Mesothelial cell of epicardium (in vitro differentiated cells): ENCODE data around the gene SAGE1. TPM values are rescaled to one million over a fixed set of nuclear protein-coding genes. Genes with fewer than 3 reads are reported as not detected.

ENCODE experiments used
- DNase-seq, 2 experiments: peaks; one replicate each; pipeline ENCODE4 v3.0.0; 2021; ENCODE audit warnings: low spot score in 2 of 2; ENCODE audit not compliant: unreplicated experiment in 2 of 2
- H3K27ac Mint-ChIP-seq: 2 replicates; pipeline ENCODE4 v1.8.0; 2021; ENCODE audit warnings: mixed read lengths
- H3K27me3 Mint-ChIP-seq: 2 replicates; pipeline ENCODE4 v1.8.0; 2021; ENCODE audit warnings: low read depth, mixed read lengths
- H3K36me3 Mint-ChIP-seq: 2 replicates; pipeline ENCODE4 v1.8.0; 2021; ENCODE audit warnings: mixed read lengths
- H3K4me1 Mint-ChIP-seq: 2 replicates; pipeline ENCODE4 v1.8.0; 2021; ENCODE audit warnings: mixed read lengths
- H3K4me3 Mint-ChIP-seq: 2 replicates; pipeline ENCODE4 v1.8.0; 2021; ENCODE audit warnings: mild to moderate bottlenecking, moderate library complexity, mixed read lengths
- H3K9me3 Mint-ChIP-seq: 2 replicates; pipeline ENCODE4 v1.8.0; 2021; ENCODE audit warnings: mixed read lengths
- total RNA-seq: library from RNA; stranded (reverse); gene quantifications from 3 replicates; pipeline ENCODE4 v1.2.1, GENCODE V29; 2021
- TF ChIP-seq, protein P1 (sequence below): fragments of 200-600 bp; sonication (generic); IDR thresholded peaks from one replicate; pipeline ENCODE4 v1.5.0; 2021; ENCODE audit warnings: antibody characterized with exemption; ENCODE audit not compliant: unreplicated experiment

The SAGE1 gene
- total RNA-seq, 1 donor from 2014 or later, result not detected

DNA sequence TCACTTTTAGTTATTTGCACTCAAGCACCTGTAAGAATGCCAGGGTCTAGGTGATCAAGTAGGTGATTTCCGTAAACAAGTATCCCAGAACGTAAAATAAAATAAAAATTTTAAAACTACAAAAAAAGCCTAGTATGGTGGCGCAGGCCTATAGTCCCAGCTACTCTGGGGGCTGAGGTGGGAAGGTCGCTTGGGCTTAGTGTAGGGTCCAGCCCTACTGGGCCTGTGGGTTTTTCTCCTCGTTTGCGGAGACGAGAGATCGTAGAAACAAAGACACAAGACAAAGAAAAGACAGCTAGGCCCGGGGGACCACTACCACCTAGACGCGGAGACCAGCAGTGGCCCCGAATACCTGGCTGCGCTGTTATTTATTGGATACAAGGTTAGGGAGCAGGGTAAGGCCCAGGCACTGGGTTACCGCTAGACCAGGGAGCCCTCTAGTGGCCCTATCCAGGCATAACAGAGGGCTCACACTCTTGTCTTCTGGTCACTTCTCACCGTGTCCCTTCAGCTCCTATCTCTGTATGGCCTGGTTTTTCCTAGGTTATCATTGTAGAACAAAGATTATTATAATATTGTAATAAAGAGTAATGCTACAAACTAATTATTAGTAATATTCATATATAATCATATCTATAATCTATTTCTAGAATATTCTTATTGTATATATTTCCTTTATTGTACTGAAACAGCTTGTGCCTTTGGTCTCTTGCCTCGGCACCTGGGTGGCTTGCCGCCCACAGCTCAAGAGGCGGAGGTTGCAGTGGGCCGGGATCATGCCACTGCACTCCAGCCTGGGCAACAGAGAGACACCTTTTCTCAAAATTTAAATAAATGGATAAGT is 38.4 kb downstream of the SAGE1 start:
- no peaks in the 10 kb centered on the region for H3K36me3 Mint-ChIP-seq
- no peaks in the 10 kb centered on the region for H3K4me1 Mint-ChIP-seq
- no peak overlapping the region for H3K27ac Mint-ChIP-seq
- peaks cover 10% of the 10 kb centered on the region for H3K9me3 Mint-ChIP-seq
- peaks cover 3% of the 10 kb centered on the region for H3K27me3 Mint-ChIP-seq
- peak in 1 of 2 experiments; percentile 45 for DNase-seq
- TF ChIP-seq, protein P1, sequence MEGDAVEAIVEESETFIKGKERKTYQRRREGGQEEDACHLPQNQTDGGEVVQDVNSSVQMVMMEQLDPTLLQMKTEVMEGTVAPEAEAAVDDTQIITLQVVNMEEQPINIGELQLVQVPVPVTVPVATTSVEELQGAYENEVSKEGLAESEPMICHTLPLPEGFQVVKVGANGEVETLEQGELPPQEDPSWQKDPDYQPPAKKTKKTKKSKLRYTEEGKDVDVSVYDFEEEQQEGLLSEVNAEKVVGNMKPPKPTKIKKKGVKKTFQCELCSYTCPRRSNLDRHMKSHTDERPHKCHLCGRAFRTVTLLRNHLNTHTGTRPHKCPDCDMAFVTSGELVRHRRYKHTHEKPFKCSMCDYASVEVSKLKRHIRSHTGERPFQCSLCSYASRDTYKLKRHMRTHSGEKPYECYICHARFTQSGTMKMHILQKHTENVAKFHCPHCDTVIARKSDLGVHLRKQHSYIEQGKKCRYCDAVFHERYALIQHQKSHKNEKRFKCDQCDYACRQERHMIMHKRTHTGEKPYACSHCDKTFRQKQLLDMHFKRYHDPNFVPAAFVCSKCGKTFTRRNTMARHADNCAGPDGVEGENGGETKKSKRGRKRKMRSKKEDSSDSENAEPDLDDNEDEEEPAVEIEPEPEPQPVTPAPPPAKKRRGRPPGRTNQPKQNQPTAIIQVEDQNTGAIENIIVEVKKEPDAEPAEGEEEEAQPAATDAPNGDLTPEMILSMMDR, result peak; percentile 19
- H3K4me3 Mint-ChIP-seq, result no peak overlapping the region

GRCh38 chrX:135944486-135944885 is 51.0 kb downstream of the SAGE1 start:
- no peaks in the 10 kb centered on the region for H3K4me1 Mint-ChIP-seq
- peaks cover 2% of the 10 kb centered on the region for H3K36me3 Mint-ChIP-seq
- peaks cover 34% of the 10 kb centered on the region for H3K9me3 Mint-ChIP-seq
- DNase-seq, result no peak
- TF ChIP-seq, protein P1, result no peak
- no peak overlapping the region for H3K27ac Mint-ChIP-seq
- H3K27me3 Mint-ChIP-seq, result no peaks in the 10 kb centered on the region
- H3K4me3 Mint-ChIP-seq, result no peak overlapping the region

DNA sequence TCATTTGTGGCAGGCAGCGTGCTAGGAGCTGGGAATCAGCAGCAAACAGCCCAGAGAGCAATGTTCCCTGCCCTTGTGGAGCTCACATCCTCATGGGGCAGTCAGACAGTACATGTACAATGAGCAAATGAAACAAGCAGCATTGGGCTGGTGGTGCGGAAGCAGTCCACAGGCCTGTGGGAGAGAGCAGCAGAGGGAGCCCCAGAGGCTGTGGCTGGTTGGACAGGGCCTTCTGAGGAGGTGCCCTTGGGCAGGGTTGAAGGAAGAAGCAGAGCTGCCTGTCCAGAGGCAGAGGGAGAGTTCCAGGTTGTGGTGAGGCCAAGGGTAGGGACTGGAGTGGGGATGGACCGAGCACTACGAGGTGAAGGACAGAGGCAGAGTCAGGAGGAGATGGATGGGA is 57.8 kb downstream of the SAGE1 start:
- no peaks in the 10 kb centered on the region for H3K36me3 Mint-ChIP-seq
- peaks cover 9% of the 10 kb centered on the region for H3K9me3 Mint-ChIP-seq
- no peak overlapping the region for H3K27ac Mint-ChIP-seq
- no peak overlapping the region for H3K4me3 Mint-ChIP-seq
- no peaks in the 10 kb centered on the region for H3K27me3 Mint-ChIP-seq
- no peaks in the 10 kb centered on the region for H3K4me1 Mint-ChIP-seq
- DNase-seq, result no peak
- TF ChIP-seq, protein P1, result no peak

Other genes with a start within 250 kb of the SAGE1 start
- gene CT45A1, start 180.1 kb upstream of the SAGE1 start, total RNA-seq, result not detected in 3 replicates
- gene CT45A3, start 125.5 kb upstream of the SAGE1 start, total RNA-seq, result not detected in 3 replicates
- gene CT45A5, start 108.2 kb upstream of the SAGE1 start, total RNA-seq, result not detected in 3 replicates
- gene CT45A6, start 90.9 kb upstream of the SAGE1 start, total RNA-seq, result not detected in 3 replicates
- not detected in 3 replicates for gene CT45A2, start 73.7 kb upstream of the SAGE1 start, total RNA-seq
- gene CT45A7, start 56.4 kb upstream of the SAGE1 start, total RNA-seq, result not detected in 3 replicates
- gene CT45A8, start 39.2 kb upstream of the SAGE1 start, total RNA-seq, result not detected in 3 replicates
- not detected in 3 replicates for gene CT45A9, start 21.9 kb upstream of the SAGE1 start, total RNA-seq
- gene CT45A10, start 272 bp upstream of the SAGE1 start, total RNA-seq, result not detected in 3 replicates
- gene MMGT1, start 80.3 kb downstream of the SAGE1 start, total RNA-seq, result 16.7 to 17.6 TPM (median 16.9 TPM) in 3 replicates
- gene SLC9A6, start 91.7 kb downstream of the SAGE1 start, total RNA-seq, result 14.1 to 16.5 TPM (median 14.6 TPM) in 3 replicates